Measurements from ENCODE around the gene VEGFD.

VEGFD gene, protein sequence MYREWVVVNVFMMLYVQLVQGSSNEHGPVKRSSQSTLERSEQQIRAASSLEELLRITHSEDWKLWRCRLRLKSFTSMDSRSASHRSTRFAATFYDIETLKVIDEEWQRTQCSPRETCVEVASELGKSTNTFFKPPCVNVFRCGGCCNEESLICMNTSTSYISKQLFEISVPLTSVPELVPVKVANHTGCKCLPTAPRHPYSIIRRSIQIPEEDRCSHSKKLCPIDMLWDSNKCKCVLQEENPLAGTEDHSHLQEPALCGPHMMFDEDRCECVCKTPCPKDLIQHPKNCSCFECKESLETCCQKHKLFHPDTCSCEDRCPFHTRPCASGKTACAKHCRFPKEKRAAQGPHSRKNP

DNA sequence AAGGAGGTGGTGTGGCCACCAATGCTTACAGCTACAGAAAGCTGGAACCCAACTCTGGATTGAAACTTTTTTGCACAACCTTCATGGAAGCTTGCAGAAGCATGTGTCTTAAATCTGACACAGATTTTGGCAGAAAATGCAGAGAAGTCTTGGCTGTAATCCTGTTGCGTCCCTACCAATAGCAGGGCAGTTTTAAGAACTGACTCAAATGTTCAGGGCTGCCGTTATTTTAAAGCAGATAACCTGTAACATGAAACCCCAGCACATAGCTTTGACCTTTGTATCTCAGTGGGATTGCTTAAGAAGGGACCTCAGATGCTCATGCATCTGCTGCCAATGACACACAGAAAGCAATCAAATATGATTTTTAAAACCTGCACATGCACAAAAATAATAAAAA is at the start of gene VEGFD:
TSS of gene VEGFD (minus strand) at position 110 of the 400 bp plus-strand sequence. CDS start 467 bp downstream, outside the sequence.
- no peak for DNase-seq (ENCODE audit: low read depth)

DNA sequence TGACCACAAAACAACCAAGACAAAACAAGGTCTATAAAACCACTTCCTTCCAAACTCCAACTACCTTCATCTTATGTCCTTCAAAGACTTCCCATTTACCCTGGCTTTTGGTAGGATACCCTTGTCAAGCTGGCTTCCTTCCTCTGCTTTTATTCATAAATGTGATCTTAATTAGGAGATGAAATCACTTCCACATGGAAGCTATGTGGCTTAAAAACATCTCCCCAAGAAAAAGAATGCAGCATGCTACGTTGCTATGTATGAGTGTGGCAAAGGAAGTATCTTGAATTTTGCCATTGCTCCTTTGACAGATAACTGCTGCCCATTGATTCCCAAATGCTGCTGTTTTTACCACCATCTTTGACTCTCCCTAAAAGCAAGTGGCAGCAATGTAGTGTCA is 46.4 kb upstream of the VEGFD start:
- no peak for DNase-seq (ENCODE audit: low read depth)

DNA sequence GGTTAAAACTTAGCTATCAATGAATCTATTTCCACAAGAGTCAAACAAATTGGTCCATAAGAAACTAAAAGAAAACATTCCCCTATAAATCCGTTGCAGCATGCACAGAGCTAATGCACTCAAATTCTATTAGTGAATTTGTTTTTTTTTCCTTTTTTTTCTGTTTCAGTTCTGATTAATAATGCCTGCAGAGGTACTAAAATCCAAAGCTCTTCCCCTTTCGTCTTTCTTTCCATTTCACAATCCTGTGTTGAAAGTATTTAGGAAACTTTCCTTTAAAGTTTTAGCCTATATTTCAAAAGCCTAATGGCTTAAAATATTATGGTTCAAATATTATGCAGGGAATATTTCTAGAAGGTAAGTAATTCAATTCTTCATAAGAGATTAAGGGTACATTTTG is 45.9 kb upstream of the VEGFD start:
- no peak for DNase-seq (ENCODE audit: low read depth)

DNA sequence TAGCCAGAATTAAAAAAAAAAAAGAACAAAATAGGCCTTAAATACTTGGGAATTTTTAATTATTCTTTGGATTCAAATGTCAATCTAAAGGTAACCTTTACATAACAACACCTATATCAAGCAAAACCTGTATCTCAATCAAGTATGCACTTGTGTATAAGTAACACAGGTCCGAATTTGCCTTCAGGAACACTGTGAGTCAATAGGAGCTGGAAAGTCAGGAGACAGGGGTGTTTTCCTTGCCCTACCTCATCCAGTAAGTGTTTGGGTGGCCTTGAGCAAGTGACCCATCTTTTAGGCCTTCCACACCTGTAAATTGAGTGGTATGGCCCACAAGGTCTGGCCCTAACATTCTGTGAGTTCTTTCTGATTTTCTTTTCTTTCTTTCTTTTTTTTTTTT is 40.8 kb upstream of the VEGFD start:
- DNase-seq (ENCODE audit: low read depth) = no peak

DNA sequence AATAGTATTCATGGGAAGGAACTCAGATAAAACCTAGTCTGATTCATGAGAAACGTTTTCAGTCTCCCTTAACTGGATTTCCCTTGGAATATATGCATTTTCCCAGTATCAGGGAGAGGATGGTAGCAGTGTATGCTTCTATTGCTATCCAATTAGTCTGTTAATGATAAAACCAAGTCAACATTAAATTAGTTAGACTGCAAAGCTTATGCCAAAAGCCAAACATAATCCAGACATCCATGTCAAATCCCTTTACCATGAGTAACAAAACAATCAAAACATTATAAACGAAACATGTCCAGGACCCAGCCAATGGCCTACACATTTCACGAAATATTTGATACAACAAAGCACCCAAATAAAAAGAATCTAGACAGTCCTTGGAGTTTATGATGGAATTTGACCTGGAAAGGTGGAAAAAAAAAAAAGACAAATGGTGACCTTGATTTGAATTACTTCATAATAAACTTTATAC is 34.5 kb upstream of the VEGFD start:
- no peak for DNase-seq (ENCODE audit: low read depth)

DNA sequence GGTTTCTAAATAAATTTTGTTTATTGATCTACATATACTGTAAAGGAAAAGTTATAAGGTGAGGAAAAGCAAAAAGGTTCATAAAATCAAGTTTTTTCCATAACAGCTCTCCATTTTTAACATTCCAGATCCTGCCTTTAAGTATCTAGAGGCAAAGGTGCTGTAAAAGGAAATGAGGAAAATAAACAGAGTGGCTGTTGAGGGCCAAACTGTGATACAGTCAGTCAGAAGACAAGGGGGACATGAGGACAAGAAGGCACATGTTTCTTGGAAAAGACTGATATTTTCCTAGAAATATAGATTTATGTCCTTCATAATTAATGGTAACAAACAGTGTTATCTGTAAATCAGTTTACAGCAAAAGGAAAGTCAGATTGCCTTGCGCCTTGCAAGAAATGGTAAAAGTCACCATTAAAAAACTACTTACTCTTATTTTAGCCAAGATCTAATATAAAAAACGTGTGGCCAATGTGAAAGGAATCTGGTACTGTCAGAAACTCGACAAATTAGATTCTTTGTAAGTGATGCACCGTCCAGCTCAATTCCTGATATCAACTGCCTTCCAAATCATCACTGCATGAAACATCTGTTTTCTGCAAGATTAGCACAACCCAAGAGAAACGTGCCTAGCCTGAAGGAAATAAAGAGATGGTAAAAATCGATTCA is 34.0 kb upstream of the VEGFD start:
- peak; percentile 53 for DNase-seq (ENCODE audit: low read depth)

DNA sequence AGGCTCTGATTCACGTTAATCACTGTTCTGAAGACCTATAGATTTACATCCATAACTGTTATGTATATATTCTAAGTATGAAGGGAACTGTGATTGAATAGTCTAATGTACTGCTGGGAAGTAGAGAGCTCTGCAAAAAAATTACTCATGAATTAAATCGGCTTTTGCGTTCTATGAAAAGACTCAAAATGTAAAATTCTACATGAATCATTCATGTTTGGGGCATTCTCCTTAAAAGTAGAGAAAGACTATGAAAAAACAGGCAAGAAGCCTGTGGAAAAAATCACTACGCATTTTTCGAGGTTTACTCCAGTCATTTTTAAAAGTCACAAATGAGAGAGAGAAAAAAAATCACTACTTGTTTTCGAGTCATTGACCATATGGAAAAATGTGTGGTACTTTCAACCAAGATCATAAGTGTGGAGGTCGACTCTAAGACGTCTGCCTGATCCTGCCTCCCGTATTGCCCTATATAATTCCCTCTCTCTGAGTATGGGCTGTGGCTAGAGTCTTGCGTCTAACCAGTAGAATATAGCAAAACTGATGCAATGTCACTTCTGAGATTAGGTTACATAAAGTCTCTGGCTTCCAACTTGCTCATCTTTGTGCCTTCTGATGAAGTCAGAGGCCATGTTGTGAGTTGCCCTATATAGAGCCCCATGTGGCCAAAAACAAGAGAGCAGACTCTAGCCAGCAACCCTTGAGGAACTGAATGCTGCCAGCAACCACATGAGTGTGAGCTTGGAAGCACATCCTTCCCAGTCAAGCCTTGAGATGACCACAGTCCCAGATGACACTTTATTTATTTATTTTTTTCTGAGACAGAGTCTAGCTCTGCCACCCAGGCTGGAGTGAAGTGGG is 32.1 kb upstream of the VEGFD start:
- DNase-seq (ENCODE audit: low read depth) = no peak

DNA sequence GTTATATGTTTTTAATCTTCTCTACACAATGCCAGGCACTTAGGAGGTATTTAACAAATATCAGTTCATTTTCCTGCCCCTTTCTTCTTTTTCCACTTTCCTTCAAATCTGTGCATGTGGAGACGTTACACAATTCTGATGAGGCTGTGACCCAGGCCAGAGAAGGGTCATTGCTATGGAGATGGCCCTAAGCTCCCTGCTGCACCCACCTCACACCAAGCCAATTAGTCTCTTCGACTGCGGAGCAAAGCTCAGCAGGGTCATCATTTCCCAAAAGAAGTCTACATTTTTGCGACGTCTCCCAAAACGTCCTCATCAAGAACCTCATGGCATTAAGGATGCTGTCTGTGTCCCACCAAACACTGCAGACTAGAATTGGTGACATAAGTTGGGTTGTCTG is 28.9 kb upstream of the VEGFD start:
- DNase-seq (ENCODE audit: low read depth) = no peak

DNA sequence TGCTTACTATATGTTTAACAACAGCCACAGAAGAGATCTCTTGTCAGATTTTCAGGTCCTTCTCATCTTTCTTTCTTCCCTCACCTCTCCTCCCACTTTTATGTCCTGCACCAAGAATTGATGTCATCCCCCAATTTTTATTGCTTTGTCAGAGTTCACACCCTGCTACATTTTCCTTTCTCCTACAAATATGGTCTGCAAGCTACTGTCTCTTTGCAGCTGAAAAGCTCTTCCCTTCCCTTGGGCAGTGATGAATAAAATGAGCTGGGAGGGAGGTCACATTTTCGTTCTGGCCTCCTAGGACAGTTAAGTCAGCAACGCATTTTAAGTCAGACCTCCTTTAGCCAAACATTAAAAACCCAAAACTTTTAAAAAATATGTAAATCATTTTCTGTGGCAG is 26.7 kb upstream of the VEGFD start:
- no peak for DNase-seq (ENCODE audit: low read depth)

DNA sequence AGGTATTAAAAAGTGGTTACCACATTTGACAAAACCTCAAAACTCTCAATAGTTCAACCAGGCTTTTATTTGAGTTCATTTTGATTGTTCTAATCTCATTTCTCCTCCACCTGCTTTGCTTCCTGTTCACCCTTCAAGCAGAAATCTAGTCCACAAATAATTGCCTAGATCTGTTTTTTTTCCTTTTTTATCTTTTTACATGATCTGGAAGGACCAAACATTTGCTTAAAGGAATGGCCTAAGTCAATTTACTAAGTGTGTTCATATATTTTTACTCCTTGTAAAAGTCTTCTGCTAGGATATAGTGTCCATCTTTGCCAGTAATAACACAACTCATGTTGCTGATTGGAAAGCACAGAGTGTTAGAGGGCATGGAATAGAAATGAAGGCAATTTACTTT is 26.2 kb upstream of the VEGFD start:
- no peak for DNase-seq (ENCODE audit: low read depth)

DNA sequence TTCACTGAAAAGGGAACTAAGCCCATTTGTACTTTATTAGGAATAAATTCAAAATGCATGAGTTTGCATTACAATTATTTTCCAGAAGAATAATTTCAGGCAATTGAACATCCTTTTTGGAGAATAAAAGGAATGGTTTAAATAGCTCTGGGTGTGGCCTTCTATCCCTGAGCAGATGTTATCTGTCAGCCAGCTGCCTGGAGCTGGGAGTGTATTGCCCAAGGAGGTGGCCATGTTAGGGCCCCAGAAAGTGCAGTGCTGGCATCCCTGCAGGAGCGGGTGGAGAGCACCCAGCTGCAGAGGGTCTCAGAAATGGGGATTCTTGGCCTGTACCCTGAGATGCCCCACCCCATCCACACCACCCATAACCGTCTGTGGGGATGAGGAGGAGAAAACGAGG is 21.6 kb upstream of the VEGFD start:
- DNase-seq (ENCODE audit: low read depth) = no peak

DNA sequence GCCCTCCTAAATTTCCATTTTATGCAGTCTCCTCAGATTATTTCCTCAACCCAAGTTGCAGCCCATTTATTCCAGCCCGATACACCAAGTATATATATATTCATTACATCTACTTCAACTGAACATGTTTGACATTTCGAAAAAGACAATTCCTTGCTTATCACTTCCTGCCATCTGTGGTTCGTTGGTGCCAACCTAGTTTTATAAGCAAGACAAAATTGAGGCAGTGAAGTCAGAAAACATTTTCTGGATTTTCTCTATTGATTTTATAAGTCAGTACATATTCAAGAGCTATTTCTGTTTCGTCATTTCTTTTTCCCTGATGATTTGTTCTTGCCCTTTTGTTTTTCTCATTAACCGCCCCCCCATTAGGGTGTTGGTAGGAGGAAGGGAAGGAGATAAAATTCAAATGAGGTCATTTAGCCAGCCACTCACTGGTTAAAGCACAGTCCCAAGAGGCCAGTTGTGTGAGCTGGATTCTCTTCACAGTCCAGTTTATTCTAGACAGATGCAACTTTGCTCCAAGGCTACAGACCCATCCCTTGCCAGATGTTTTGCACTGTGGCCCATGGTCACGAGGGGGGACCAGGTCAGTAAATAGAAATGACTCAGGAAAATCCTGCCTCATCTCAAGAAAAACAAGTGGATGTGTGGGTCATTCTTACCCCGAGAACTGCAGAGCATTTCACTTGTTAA is 20.3 kb upstream of the VEGFD start:
- DNase-seq (ENCODE audit: low read depth) = no peak

DNA sequence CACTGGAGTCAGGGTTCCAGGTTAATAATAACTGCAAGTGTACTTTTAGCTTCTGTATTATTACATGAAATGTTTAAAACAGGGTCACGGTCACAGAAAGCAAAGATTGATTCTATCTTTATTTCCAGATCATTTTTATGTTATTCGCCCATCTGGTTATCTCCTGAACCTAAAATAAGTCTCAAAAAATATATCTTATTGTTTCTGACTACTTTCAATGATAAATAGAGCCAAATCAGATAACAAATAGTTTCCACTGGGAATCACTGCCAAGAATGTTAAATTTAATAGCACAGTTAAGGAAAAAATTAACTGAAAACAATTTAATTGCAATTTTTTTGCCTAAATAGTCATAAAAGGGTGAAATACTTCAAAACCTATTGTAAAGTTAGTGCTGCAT is 17.2 kb upstream of the VEGFD start:
- DNase-seq (ENCODE audit: low read depth) = no peak

DNA sequence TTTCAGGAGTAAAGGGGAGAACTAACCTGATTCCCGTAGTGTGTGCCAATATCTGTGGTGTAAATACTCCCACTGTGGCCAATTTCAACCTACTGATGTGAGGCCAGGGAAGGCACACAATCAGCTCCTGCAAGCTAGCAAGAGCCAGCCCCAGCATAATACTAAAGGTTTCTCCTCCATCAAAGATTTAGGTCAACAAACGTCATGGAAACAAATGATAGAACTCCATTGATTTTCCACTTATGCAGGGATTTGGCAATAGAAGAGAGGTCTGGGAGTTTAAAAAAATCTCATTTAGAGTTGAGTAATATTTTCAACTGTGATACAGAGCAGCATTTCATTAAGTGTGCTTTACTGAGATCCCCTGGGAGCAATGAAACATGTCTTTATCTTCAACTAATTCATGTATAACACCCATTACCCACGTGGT is 15.8 kb upstream of the VEGFD start:
- DNase-seq (ENCODE audit: low read depth) = no peak

DNA sequence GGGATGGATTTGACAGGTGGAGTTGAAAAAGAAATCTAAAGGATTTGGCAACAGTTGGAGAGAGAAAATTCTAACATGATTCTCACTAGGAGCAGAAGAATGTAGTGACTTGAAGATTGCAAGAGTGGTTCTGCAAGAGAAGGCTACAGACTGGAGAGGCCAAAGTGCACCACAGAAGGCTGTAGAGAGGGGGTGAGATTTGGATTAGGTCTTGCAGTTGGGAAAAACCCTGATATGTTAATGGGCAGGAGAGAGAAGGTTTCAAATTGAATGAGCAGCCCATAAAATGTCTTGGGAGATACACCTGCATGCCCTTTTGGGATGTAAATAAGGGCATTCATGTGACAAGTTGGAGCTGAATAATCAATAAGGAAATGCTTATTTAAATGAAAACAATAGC is 14.7 kb upstream of the VEGFD start:
- no peak for DNase-seq (ENCODE audit: low read depth)

DNA sequence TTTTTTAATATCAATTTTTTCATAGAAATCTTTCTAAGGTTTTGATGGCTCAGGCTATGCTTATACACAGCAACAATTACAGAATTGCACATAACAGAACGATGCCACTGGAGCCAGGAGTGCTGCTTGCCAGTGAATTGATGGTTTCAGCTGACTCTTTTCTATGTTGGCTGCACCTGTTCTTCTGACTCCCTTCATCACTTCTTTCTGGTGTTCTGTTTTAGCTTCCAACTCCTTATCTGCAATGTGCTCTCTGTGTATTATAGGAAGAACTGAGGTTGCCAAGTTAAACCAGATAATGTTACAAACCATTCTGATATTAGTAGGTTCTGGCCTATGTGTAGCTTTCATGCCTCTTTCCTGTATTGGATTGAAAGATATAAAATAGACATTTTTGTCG is 11.6 kb upstream of the VEGFD start:
- DNase-seq (ENCODE audit: low read depth) = no peak

DNA sequence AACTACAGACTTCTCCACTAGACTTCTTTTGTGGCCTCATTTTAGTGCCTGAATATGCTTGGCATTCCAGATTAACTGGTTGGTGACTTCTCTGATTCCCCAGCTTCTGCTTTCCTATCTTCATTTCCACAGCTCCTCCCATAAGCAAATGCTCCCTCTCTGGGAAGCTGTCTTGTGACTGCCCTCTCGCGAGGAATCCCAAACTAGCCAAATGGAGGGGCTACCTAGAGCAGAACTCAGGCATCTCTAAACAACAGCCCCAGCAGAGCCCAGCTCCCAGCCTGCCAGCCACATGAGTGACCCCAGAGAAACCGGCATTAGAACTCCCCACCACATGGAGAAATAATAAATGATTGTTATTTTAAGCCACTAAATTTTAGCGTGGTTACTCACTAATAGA is 7.6 kb upstream of the VEGFD start:
- DNase-seq (ENCODE audit: low read depth) = no peak

DNA sequence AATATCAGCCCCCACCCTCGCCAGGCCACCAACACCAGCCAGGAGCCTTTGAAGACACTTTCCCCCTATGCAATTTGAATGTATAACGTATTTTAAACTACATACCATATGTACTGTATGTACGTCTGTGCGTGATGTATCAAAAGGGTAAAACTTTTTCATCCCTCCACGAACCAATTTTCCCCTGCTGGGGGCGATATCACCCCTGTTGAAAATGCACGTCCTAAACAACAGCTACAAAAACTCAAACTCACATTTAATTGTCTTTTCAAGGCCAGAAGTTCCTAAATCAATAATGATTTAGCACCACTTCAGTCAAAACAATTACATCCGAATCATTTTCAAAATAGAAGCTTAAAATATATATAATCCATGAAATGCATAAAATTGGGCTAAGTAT is 1.4 kb downstream of the VEGFD start:
- DNase-seq (ENCODE audit: low read depth) = no peak

DNA sequence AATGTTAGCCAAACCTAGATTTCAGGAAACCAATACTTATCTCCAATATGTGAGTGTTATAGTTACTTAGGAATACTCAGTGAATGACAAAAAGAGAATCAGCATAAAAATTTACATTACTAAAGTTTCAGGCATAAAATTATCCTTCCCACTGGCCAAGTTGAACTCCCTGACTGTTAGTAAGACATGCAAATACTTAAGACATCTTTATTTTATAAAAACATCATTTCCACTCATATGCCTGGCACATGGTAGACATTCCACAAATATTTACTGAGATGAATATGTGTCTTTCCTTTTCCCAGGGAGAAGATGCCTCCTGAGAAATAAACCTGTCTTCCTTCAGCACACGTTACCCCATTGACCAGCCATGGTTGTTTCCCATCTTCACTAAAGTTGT is 7.3 kb downstream of the VEGFD start:
- no peak for DNase-seq (ENCODE audit: low read depth)

DNA sequence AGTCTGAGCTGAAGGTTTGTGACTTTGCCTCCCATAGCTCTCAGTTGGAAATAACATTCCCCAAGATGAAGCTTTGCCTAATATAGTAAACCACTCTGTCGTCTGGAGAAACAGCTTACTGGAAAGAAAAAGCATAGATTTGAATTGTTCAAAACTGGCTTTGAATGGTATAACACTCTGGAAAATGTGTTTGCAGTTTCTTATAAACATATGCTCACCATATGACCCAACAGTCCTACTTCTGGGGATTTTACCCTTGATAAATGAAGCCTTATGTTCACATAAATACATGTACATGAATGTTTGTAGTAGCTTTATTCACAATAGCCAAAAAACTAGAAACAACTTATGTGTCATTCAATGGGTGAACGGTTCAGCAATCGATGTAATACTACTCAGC is 10.2 kb downstream of the VEGFD start:
- DNase-seq (ENCODE audit: low read depth) = no peak

DNA sequence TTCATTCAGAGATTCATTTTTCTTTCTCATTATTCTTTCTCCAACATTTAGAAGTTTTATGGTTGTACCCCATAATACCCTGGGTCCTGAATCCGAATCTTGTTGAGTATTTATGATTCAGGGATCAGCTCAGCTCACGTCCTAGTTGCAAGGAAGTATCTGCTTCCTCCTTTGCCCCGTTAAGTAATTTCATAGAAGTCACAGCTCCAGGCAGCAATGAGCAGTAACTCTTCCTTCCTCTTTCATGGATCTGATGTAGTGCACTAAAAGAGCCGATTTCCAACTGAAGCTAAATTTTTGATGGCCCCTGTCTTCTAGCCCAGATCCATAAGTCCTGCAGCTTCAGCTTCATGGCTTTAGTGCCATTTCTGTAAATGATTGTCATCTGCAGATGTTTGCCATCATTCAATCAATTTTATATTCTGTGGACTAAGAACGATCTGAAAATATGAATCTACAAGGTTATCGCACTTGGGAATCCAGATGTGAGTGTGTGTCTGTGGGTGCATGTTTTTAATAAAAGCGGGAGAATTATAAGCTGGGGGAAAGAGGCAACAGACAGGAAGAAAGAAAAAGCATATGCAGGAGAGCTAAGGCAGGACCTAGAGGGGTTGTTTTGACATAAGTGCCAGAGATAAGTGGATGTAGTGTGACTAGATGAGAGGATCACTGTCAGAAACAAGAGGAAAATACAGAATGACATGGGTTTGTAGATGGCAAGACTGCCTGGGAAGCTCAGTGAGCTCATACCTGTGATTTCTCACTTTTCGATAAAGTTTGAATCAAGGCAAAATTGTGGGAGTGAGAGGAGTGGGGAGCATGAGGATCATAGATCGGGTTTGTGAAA is 17.5 kb downstream of the VEGFD start:
- DNase-seq (ENCODE audit: low read depth) = no peak

All from GM04503 (cell line).